Neural crest cell (in vitro differentiated cells): ENCODE results near the gene OTUD3. TPM values are rescaled to one million over a fixed set of nuclear protein-coding genes. Genes with fewer than 3 reads are reported as not detected.
"Not testable (repeated sequence)": the region's sequence is repeated elsewhere in the genome, so short reads cannot be mapped to it uniquely, and the experiment has no call there.

Experiments
- DNase-seq: peaks from one replicate; pipeline ENCODE4 v3.0.0; 2021; ENCODE audit warnings: low read depth, mixed read lengths, low spot score
- H3K27ac Mint-ChIP-seq: one replicate; pipeline ENCODE4 v1.8.0; 2021; ENCODE audit warnings: mild to moderate bottlenecking, mixed read lengths; ENCODE audit not compliant: unreplicated experiment
- H3K27me3 Mint-ChIP-seq: 2 replicates; pipeline ENCODE4 v1.8.0; 2021; ENCODE audit warnings: low read depth, mild to moderate bottlenecking, mixed read lengths
- H3K36me3 Mint-ChIP-seq: 2 replicates; pipeline ENCODE4 v1.8.0; 2021; ENCODE audit warnings: low read depth, mild to moderate bottlenecking, mixed read lengths
- H3K4me1 Mint-ChIP-seq: 2 replicates; pipeline ENCODE4 v1.8.0; 2021; ENCODE audit warnings: mixed read lengths
- H3K4me3 Mint-ChIP-seq: one replicate; pipeline ENCODE4 v1.8.0; 2021; ENCODE audit warnings: mild to moderate bottlenecking, mixed read lengths
- H3K9me3 Mint-ChIP-seq: 2 replicates; pipeline ENCODE4 v1.8.0; 2021; ENCODE audit warnings: mixed read lengths
- CTCF ChIP-seq: fragments of 200-600 bp; sonication (generic); conservative IDR thresholded peaks from 2 replicates; pipeline ENCODE4 v1.5.0; 2021; ENCODE audit warnings: antibody characterized with exemption, mild to moderate bottlenecking
- total RNA-seq: library from RNA; stranded (reverse); gene quantifications from 2 replicates; pipeline ENCODE4 v1.2.1, GENCODE V29; 2021

The OTUD3 gene
- total RNA-seq, 1 donor from 2014 or later = 23.3 TPM

- Mint-ChIP-seq H3K27ac (no peak overlapping the region), H3K36me3 (no peaks in the 10 kb centered on the region), H3K4me3 (no peak overlapping the region), H3K4me1 (peaks cover 24% of the 10 kb centered on the region), H3K9me3 (peaks cover 3% of the 10 kb centered on the region), H3K27me3 (peaks cover 2% of the 10 kb centered on the region)
- TF ChIP-seq CTCF = no peak
- no peak for DNase-seq
Observed at GRCh38 chr1:19879227-19879626, 3.0 kb upstream of the OTUD3 start.

GRCh38 chr1:19879661-19880060 is 2.5 kb upstream of the OTUD3 start:
- no peak for DNase-seq
- TF ChIP-seq CTCF = no peak
- Mint-ChIP-seq H3K9me3 (peaks cover 3% of the 10 kb centered on the region), H3K4me3 (no peak overlapping the region), H3K27ac (no peak overlapping the region), H3K36me3 (no peaks in the 10 kb centered on the region), H3K4me1 (peaks cover 27% of the 10 kb centered on the region), H3K27me3 (peaks cover 2% of the 10 kb centered on the region)

GRCh38 chr1:19880841-19881240 is 1.4 kb upstream of the OTUD3 start:
- Mint-ChIP-seq H3K4me1 (peaks cover 33% of the 10 kb centered on the region), H3K4me3 (peak overlapping the region; percentile 50)
- H3K36me3 Mint-ChIP-seq, DNase-seq, H3K27me3 Mint-ChIP-seq, H3K27ac Mint-ChIP-seq, H3K9me3 Mint-ChIP-seq: not testable (repeated sequence)

GRCh38 chr1:19884312-19884711 is 2.1 kb downstream of the OTUD3 start:
- Mint-ChIP-seq H3K27me3 (no peaks in the 10 kb centered on the region), H3K27ac (no peak overlapping the region), H3K4me3 (peak overlapping the region; percentile 72), H3K36me3 (no peaks in the 10 kb centered on the region), H3K4me1 (peaks cover 38% of the 10 kb centered on the region), H3K9me3 (peaks cover 3% of the 10 kb centered on the region)
- TF ChIP-seq CTCF = no peak
- no peak for DNase-seq

GRCh38 chr1:19885821-19886220 is 3.6 kb downstream of the OTUD3 start:
- H3K27me3 Mint-ChIP-seq = no peaks in the 10 kb centered on the region
- DNase-seq = no peak
- peaks cover 3% of the 10 kb centered on the region for H3K36me3 Mint-ChIP-seq
- H3K27ac Mint-ChIP-seq = no peak overlapping the region
- H3K4me1 Mint-ChIP-seq = peaks cover 43% of the 10 kb centered on the region
- peak overlapping the region; percentile 32 for H3K4me3 Mint-ChIP-seq
- peaks cover 3% of the 10 kb centered on the region for H3K9me3 Mint-ChIP-seq
- TF ChIP-seq CTCF = no peak

GRCh38 chr1:19888112-19888511 is 5.9 kb downstream of the OTUD3 start:
- Mint-ChIP-seq H3K9me3 (no peaks in the 10 kb centered on the region), H3K27me3 (no peaks in the 10 kb centered on the region), H3K4me1 (peaks cover 39% of the 10 kb centered on the region), H3K36me3 (peaks cover 13% of the 10 kb centered on the region), H3K27ac (no peak overlapping the region), H3K4me3 (no peak overlapping the region)
- no peak for DNase-seq
- no peak for TF ChIP-seq CTCF
